Smooth muscle cell (in vitro differentiated cells): ENCODE results near the gene AMH. TPM values are rescaled to one million over a fixed set of nuclear protein-coding genes. Genes with fewer than 3 reads are reported as not detected.
A peak's percentile ranks its signal among the peaks of the same experiment; 100 is the strongest.

Experiments used
- DNase-seq: peaks from one replicate; lab custom pipeline; 2025; ENCODE audit not compliant: unreplicated experiment; lab: John Stamatoyannopoulos, UW
- H2AFZ ChIP-seq: fragments of 200-600 bp; sonication (generic); 2 replicates; pipeline ENCODE4 v1.6.0; 2016; ENCODE audit warnings: antibody characterized with exemption, low read depth, mild to moderate bottlenecking
- H3F3A ChIP-seq: fragments of 200-600 bp; sonication (generic); 2 replicates; pipeline ENCODE4 v1.6.0; 2017; ENCODE audit warnings: antibody characterized with exemption, low read depth
- H3K27ac ChIP-seq: fragments of 200-600 bp; sonication (generic); 2 replicates; pipeline ENCODE4 v1.5.1; 2016; ENCODE audit warnings: low read depth, mild to moderate bottlenecking
- H3K27me3 ChIP-seq: fragments of 200-600 bp; sonication (generic); 2 replicates; pipeline ENCODE4 v1.6.1; 2016; ENCODE audit warnings: low read depth, mild to moderate bottlenecking
- H3K36me3 ChIP-seq: fragments of 200-600 bp; sonication (generic); 2 replicates; pipeline ENCODE4 v1.5.1; 2016; ENCODE audit warnings: low read depth
- H3K4me1 ChIP-seq: fragments of 200-600 bp; sonication (generic); 2 replicates; pipeline ENCODE4 v1.5.1; 2016; ENCODE audit warnings: low read depth
- H3K4me2 ChIP-seq: fragments of 200-600 bp; sonication (generic); 2 replicates; pipeline ENCODE4 v1.6.0; 2016; ENCODE audit warnings: mild to moderate bottlenecking
- H3K4me3 ChIP-seq: fragments of 200-600 bp; sonication (generic); 2 replicates; pipeline ENCODE4 v1.5.1; 2016; ENCODE audit warnings: mild to moderate bottlenecking
- H3K79me2 ChIP-seq: fragments of 200-600 bp; sonication (generic); 2 replicates; pipeline ENCODE4 v1.6.0; 2016; ENCODE audit warnings: low read depth, mild to moderate bottlenecking
- H3K9ac ChIP-seq: fragments of 200-600 bp; sonication (generic); 2 replicates; pipeline ENCODE4 v1.6.0; 2016; ENCODE audit warnings: low read depth
- H3K9me3 ChIP-seq: fragments of 200-600 bp; sonication (generic); replicated peaks from 2 replicates; pipeline ENCODE4 v1.5.1; 2016; ENCODE audit warnings: low read depth
- H4K20me1 ChIP-seq: fragments of 200-600 bp; sonication (generic); 2 replicates; pipeline ENCODE4 v1.6.0; 2016; ENCODE audit warnings: low read depth
- CTCF ChIP-seq: fragments of 200-600 bp; sonication (generic); IDR thresholded peaks from 2 replicates; pipeline ENCODE4 v1.5.1; 2017; ENCODE audit warnings: borderline replicate concordance, mild to moderate bottlenecking, antibody characterized with exemption; ENCODE audit not compliant: insufficient read depth, poor library complexity, severe bottlenecking
- WGBS: methylation state at CpG from one replicate; pipeline ENCODE4 v1.1.7; 2016; ENCODE audit warnings: low lambda C conversion rate; 5-methylcytosine and 5-hydroxymethylcytosine counted together
- polyA plus RNA-seq: library from polyadenylated mRNA; unstranded; fragments of >200 nt; fragmentation: Nextera tagmentation; extraction: Ambion mirVana; gene quantifications from 2 replicates; pipeline ENCODE4 v1.2.1, GENCODE V29; 2016
- total RNA-seq: library from RNA; depleted of rRNA; stranded (reverse); fragments of >200 nt; gene quantifications from 2 replicates; pipeline ENCODE4 v1.2.3, GENCODE V29; 2014

AMH gene
- total and polyA plus RNA-seq, 2 experiments from 2014 or later, result 2.9 to 12.6 TPM

- Histone ChIP-seq H3K4me3 (peak overlapping the region; percentile 99), H3K9ac (peak overlapping the region; percentile 87), H3K4me2 (peak overlapping the region; percentile 92), H4K20me1 (peaks cover 45% of the 10 kb centered on the region), H3K36me3 (no peaks in the 10 kb centered on the region), H3K27me3 (no peaks in the 10 kb centered on the region), H3K27ac (no peak overlapping the region), H3K4me1 (peaks cover 24% of the 10 kb centered on the region), H2AFZ (peak overlapping the region; percentile 94), H3F3A (peaks cover 31% of the 10 kb centered on the region), H3K79me2 (peaks cover 48% of the 10 kb centered on the region), H3K9me3 (no peaks in the 10 kb centered on the region)
- DNase-seq, result no peak
- WGBS, result 4% methylated on average over 16 of the region's 19 CpGs
- no peak for TF ChIP-seq CTCF
Measured at GRCh38 chr19:2268861-2269243, 19.7 kb downstream of the AMH start.

GRCh38 chr19:2269244-2270156 lies 20.4 kb downstream of the AMH start:
- Histone ChIP-seq H3K4me1 (peaks cover 24% of the 10 kb centered on the region), H4K20me1 (peaks cover 51% of the 10 kb centered on the region), H3K4me3 (peak overlapping the region; percentile 99), H2AFZ (no peak overlapping the region), H3K9me3 (no peaks in the 10 kb centered on the region), H3F3A (peaks cover 35% of the 10 kb centered on the region), H3K36me3 (no peaks in the 10 kb centered on the region), H3K79me2 (peaks cover 54% of the 10 kb centered on the region), H3K27me3 (no peaks in the 10 kb centered on the region), H3K4me2 (peak overlapping the region; percentile 100), H3K27ac (peak overlapping the region; percentile 95), H3K9ac (peak overlapping the region; percentile 99)
- 1% methylated on average over 82 of the region's 103 CpGs for WGBS
- peak; percentile 96 for DNase-seq
- peak; percentile 3 for TF ChIP-seq CTCF

- TF ChIP-seq CTCF, result no peak
- no peak for DNase-seq
- no peaks in the 10 kb centered on the region for H3K36me3 ChIP-seq
- peak overlapping the region; percentile 95 for H3K27ac ChIP-seq
- peaks cover 24% of the 10 kb centered on the region for H3K4me1 ChIP-seq
- peak overlapping the region; percentile 100 for H3K4me2 ChIP-seq
- no peak overlapping the region for H2AFZ ChIP-seq
- H3F3A ChIP-seq, result peaks cover 36% of the 10 kb centered on the region
- H3K27me3 ChIP-seq, result no peaks in the 10 kb centered on the region
- peak overlapping the region; percentile 99 for H3K4me3 ChIP-seq
- H3K9me3 ChIP-seq, result no peaks in the 10 kb centered on the region
- peaks cover 56% of the 10 kb centered on the region for H4K20me1 ChIP-seq
- WGBS, result under 1% methylated on average over 21 of the region's 30 CpGs
- H3K79me2 ChIP-seq, result peaks cover 58% of the 10 kb centered on the region
- peak overlapping the region; percentile 99 for H3K9ac ChIP-seq
Measured at GRCh38 chr19:2270157-2270422, 21.0 kb downstream of the AMH start.
